ENCODE data around the gene SYNGAP1. TPM values are rescaled to one million over a fixed set of nuclear protein-coding genes. Genes with fewer than 3 reads are reported as not detected.

The SYNGAP1 gene
- total RNA-seq, 1 donor from 2014 or later, result 16.0 TPM

DNA sequence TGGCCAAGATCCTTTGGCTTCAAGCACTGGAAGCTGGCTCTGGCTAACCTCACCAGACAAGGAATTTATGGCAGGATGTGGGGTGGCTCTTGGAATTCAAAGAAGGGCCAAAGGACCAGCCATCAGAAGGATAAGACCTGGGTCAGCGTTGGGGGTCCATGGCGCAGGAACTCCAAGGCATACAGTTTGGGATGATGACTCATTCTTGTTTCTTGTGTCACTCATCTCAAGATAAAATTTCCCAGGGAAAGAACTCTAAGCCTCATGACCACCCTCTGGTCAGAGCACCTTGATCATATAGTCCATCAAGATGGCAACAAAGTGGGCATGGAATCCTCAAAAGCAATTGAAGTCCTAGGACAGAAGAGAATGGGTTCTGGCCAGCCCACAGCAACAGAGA lies 39.4 kb downstream of the SYNGAP1 start:
- Histone ChIP-seq H3K9me3 (no peaks in the 10 kb centered on the region), H3K27me3 (no peaks in the 10 kb centered on the region), H3K4me1 (peaks cover 17% of the 10 kb centered on the region), H3K36me3 (peaks cover 0 to 11% of the 10 kb centered on the region in 2 donors), H3K27ac (no peak overlapping the region), H3K4me3 (no peak overlapping the region)
- no peak for DNase-seq (ENCODE audit: extremely low spot score in 2 of 2)
- intact Hi-C loops (cut with DNase I), result no loop called here
- TF ChIP-seq, protein P1, sequence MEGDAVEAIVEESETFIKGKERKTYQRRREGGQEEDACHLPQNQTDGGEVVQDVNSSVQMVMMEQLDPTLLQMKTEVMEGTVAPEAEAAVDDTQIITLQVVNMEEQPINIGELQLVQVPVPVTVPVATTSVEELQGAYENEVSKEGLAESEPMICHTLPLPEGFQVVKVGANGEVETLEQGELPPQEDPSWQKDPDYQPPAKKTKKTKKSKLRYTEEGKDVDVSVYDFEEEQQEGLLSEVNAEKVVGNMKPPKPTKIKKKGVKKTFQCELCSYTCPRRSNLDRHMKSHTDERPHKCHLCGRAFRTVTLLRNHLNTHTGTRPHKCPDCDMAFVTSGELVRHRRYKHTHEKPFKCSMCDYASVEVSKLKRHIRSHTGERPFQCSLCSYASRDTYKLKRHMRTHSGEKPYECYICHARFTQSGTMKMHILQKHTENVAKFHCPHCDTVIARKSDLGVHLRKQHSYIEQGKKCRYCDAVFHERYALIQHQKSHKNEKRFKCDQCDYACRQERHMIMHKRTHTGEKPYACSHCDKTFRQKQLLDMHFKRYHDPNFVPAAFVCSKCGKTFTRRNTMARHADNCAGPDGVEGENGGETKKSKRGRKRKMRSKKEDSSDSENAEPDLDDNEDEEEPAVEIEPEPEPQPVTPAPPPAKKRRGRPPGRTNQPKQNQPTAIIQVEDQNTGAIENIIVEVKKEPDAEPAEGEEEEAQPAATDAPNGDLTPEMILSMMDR (IDR thresholded peaks at IDR 0.05), result no peak
- TF ChIP-seq POLR2AphosphoS5 (IDR thresholded peaks at IDR 0.05; ENCODE audit: insufficient read depth in 1 of 2, low read depth in 1 of 2) (no peak), POLR2A (IDR thresholded peaks at IDR 0.05) (no peak)

DNA sequence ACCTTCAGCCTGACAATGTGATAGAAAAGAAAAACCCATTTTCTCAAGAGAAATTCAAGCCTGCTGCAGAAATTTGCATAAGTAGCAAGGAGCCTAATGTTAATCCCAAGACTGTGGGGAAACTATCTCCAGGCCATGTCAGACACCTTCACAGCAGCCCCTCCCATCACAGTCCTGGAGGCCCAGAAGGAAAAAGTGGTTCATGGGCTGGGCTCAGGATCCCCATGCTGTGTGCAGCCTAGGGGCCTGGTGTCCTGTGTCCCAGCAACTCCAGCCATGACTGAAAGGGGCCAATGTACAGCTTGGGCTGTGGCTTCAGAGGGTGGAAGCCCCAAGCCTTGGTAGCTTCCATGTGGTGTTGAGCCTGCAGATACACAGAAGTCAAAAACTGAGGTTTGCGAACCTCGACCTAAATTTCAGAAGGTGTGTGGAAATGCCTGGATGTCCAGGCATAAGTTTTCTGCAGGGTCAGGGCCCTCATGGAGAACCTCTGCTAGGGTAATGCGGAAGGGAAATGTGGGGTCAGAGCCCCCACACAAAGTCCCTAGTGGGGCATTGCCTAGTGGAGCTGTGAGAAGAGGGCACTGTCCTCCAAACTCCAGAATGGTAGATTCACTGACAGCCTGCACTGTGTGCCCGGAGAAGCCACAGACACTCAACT lies 46.3 kb downstream of the SYNGAP1 start:
- intact Hi-C loops (cut with DNase I), result no loop called here
- no peak overlapping the region for H3K27ac ChIP-seq
- TF ChIP-seq POLR2A (IDR thresholded peaks at IDR 0.05) (no peak), POLR2AphosphoS5 (IDR thresholded peaks at IDR 0.05; ENCODE audit: insufficient read depth in 1 of 2, low read depth in 1 of 2) (no peak)
- TF ChIP-seq, protein P1 (IDR thresholded peaks at IDR 0.05), result no peak
- DNase-seq (ENCODE audit: extremely low spot score in 2 of 2), result no peak
- H3K27me3 ChIP-seq, result no peaks in the 10 kb centered on the region
- no peak overlapping the region for H3K4me3 ChIP-seq
- no peaks in the 10 kb centered on the region for H3K4me1 ChIP-seq
- H3K9me3 ChIP-seq, result no peaks in the 10 kb centered on the region
- H3K36me3 ChIP-seq, result no peaks in the 10 kb centered on the region

DNA sequence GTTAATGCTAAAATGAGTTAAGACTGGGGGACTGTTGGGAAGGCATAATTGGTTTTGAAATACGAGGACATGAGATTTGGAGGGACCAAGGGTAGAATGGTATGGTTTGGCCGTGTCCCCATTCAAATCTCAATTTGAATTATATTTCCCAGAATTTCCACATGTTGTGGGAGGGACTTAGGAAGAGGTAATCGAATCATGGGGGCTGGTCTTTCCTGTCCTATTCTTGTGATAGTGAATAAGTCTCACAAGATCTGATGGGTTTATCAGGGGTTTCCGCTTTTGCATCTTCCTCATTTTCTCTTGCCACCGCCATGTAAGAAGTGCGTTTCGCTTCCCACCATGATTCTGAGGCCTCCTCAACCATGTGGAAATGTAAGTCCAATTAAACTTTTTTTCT lies 47.2 kb downstream of the SYNGAP1 start:
- TF ChIP-seq POLR2AphosphoS5 (IDR thresholded peaks at IDR 0.05; ENCODE audit: insufficient read depth in 1 of 2, low read depth in 1 of 2) (no peak), POLR2A (IDR thresholded peaks at IDR 0.05) (no peak)
- TF ChIP-seq, protein P1 (IDR thresholded peaks at IDR 0.05), result no peak
- Histone ChIP-seq H3K27me3 (no peaks in the 10 kb centered on the region), H3K27ac (no peak overlapping the region), H3K4me3 (no peak overlapping the region), H3K36me3 (no peaks in the 10 kb centered on the region), H3K9me3 (no peaks in the 10 kb centered on the region), H3K4me1 (no peaks in the 10 kb centered on the region)
- no peak for DNase-seq (ENCODE audit: extremely low spot score in 2 of 2)
- intact Hi-C loops (cut with DNase I), result no loop called here

DNA sequence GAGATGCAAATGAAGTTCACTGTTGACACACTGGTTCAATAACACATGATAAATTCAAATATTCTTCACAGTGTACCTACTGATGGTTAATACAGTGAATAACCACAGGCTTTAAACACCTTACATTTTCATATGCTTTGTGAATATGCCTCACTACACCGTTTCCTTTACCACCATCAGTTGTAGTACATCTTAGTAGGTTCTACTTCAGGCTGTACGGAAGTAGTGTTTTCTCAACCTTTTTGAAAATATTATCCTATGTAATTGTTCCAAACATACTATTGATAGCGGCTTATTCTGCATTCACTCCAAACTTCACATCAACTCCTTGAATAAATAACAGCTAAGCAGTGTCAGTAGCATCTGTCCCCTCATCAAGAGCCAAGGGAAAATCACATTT lies 49.8 kb downstream of the SYNGAP1 start:
- intact Hi-C loops (cut with DNase I), result no loop called here
- H3K27me3 ChIP-seq, result no peaks in the 10 kb centered on the region
- H3K36me3 ChIP-seq, result no peaks in the 10 kb centered on the region
- DNase-seq (ENCODE audit: extremely low spot score in 2 of 2), result no peak
- no peak overlapping the region for H3K4me3 ChIP-seq
- TF ChIP-seq, protein P1 (IDR thresholded peaks at IDR 0.05), result no peak
- no peak for TF ChIP-seq POLR2AphosphoS5 (IDR thresholded peaks at IDR 0.05; ENCODE audit: insufficient read depth in 1 of 2, low read depth in 1 of 2)
- no peak for TF ChIP-seq POLR2A (IDR thresholded peaks at IDR 0.05)
- no peaks in the 10 kb centered on the region for H3K4me1 ChIP-seq
- no peaks in the 10 kb centered on the region for H3K9me3 ChIP-seq
- H3K27ac ChIP-seq, result no peak overlapping the region

DNA sequence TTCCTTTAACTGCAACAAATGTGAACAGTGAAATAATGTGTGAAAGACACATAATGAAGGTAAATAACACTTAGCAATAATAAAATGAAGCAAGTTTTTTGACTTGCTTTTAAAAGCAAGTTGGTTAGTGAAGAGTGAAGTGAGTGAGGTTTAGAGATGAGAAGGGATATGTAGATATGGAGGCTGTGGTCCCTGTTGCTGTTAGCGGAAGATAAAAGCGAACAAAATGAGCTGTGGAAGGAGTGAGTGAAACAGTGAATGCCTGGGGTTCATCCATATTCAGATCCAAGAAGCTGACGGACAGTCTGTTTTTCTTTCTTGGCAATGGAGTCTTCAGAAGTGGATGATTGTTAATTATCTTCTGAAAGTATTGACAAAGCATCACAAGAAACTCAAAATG lies 58.0 kb downstream of the SYNGAP1 start:
- no peaks in the 10 kb centered on the region for H3K9me3 ChIP-seq
- no peaks in the 10 kb centered on the region for H3K4me1 ChIP-seq
- H3K27ac ChIP-seq, result no peak overlapping the region
- no peak overlapping the region for H3K4me3 ChIP-seq
- DNase-seq (ENCODE audit: extremely low spot score in 2 of 2), result no peak
- intact Hi-C loops (cut with DNase I), result no loop called here
- no peaks in the 10 kb centered on the region for H3K27me3 ChIP-seq
- H3K36me3 ChIP-seq, result no peaks in the 10 kb centered on the region
- TF ChIP-seq, protein P1 (IDR thresholded peaks at IDR 0.05), result no peak
- TF ChIP-seq POLR2AphosphoS5 (IDR thresholded peaks at IDR 0.05; ENCODE audit: insufficient read depth in 1 of 2, low read depth in 1 of 2) (no peak), POLR2A (IDR thresholded peaks at IDR 0.05) (no peak)

Measured in vagina (tissue), 2 donors.